Keratinocyte (primary cell): ENCODE results near the gene CRB2.

Experiments used
- EZH2 ChIP-seq: IDR thresholded peaks from one replicate; pipeline ENCODE4 v1.6.1; 2012; ENCODE audit warnings: inconsistent platforms, mild to moderate bottlenecking, low read length, moderate library complexity
- TF ChIP-seq, protein P1 (sequence below), 3 experiments: IDR thresholded peaks in 1 of 3; conservative IDR thresholded peaks in 1 of 3; optimal IDR thresholded peaks in 1 of 3; 2 replicates in 2 of 3; 3 replicates in 1 of 3; pipeline versions ENCODE3 to v1.5.1; 2011; ENCODE audit warnings: low read length in 3 of 3, mild to moderate bottlenecking in 3 of 3, moderate library complexity in 2 of 3, control low read depth in 1 of 3, inconsistent platforms in 1 of 3; ENCODE audit not compliant: insufficient read depth in 2 of 3; ENCODE audit errors: extremely low read depth in 1 of 3

DNA sequence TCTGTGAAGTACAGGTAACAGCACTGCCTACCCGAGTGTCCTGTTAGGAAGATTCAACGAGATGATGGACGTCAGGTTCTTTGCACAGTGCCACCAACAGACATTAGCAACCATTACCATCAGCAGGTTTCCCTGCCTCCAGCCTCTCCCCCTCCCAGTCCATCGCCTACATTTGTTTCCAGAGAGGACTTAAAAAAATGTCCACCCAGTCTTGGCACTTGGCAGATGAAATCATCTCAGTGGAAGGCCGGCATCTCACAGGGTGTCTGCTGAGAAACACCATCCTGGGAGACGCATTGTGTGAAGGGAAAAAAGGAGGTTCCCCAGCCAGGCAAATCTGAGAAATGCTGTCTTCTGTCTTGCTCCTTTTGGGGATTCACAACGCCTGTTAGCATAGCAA is 58.2 kb downstream of the CRB2 start:
- TF ChIP-seq, protein P1, sequence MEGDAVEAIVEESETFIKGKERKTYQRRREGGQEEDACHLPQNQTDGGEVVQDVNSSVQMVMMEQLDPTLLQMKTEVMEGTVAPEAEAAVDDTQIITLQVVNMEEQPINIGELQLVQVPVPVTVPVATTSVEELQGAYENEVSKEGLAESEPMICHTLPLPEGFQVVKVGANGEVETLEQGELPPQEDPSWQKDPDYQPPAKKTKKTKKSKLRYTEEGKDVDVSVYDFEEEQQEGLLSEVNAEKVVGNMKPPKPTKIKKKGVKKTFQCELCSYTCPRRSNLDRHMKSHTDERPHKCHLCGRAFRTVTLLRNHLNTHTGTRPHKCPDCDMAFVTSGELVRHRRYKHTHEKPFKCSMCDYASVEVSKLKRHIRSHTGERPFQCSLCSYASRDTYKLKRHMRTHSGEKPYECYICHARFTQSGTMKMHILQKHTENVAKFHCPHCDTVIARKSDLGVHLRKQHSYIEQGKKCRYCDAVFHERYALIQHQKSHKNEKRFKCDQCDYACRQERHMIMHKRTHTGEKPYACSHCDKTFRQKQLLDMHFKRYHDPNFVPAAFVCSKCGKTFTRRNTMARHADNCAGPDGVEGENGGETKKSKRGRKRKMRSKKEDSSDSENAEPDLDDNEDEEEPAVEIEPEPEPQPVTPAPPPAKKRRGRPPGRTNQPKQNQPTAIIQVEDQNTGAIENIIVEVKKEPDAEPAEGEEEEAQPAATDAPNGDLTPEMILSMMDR (optimal IDR thresholded peaks at IDR 0.05 in 1 of 3, IDR thresholded peaks at IDR 0.05 in 1 of 3, conservative IDR thresholded peaks at IDR 0.05 in 1 of 3; ENCODE audit: extremely low read depth in 1 of 3, insufficient read depth in 2 of 3, low read length in 3 of 3): no peak
- no peak for TF ChIP-seq EZH2
